NCI-H1694 (cell line): ENCODE data around the gene LGR6.

Source experiments
- DNase-seq: peaks from one replicate; lab custom pipeline; 2025; lab: John Stamatoyannopoulos, UW

Gene LGR6

GRCh38 chr1:202264726-202265125, 71.1 kb downstream of the LGR6 start:
- DNase-seq = no peak

- no peak for DNase-seq
Observed at GRCh38 chr1:202266061-202266765, 72.6 kb downstream of the LGR6 start.

GRCh38 chr1:202268032-202268431, 74.4 kb downstream of the LGR6 start:
- no peak for DNase-seq

GRCh38 chr1:202268817-202269216, 75.2 kb downstream of the LGR6 start:
- no peak for DNase-seq

GRCh38 chr1:202270871-202271326, 77.3 kb downstream of the LGR6 start:
- peak; percentile 27 for DNase-seq

GRCh38 chr1:202272103-202272845, 78.7 kb downstream of the LGR6 start:
- no peak for DNase-seq

- DNase-seq = no peak
Observed at GRCh38 chr1:202274611-202275010, 81.0 kb downstream of the LGR6 start.

GRCh38 chr1:202275061-202275770, 81.6 kb downstream of the LGR6 start:
- no peak for DNase-seq

- DNase-seq = no peak
Observed at GRCh38 chr1:202276081-202276715, 82.6 kb downstream of the LGR6 start.

- no peak for DNase-seq
Observed at GRCh38 chr1:202276920-202277319, 83.3 kb downstream of the LGR6 start.

GRCh38 chr1:202278751-202279150, 85.2 kb downstream of the LGR6 start:
- DNase-seq = no peak

GRCh38 chr1:202279806-202280205, 86.2 kb downstream of the LGR6 start:
- DNase-seq = no peak

- no peak for DNase-seq
Observed at GRCh38 chr1:202280595-202280994, 87.0 kb downstream of the LGR6 start.

- no peak for DNase-seq
Observed at GRCh38 chr1:202281316-202282024, 87.9 kb downstream of the LGR6 start.

- DNase-seq = no peak
Observed at GRCh38 chr1:202282025-202282371, 88.4 kb downstream of the LGR6 start.

- DNase-seq = no peak
Observed at GRCh38 chr1:202282596-202283283, 89.1 kb downstream of the LGR6 start.

GRCh38 chr1:202283379-202283844, 89.8 kb downstream of the LGR6 start:
- DNase-seq = no peak

GRCh38 chr1:202283991-202284390, 90.4 kb downstream of the LGR6 start:
- no peak for DNase-seq

- no peak for DNase-seq
Observed at GRCh38 chr1:202285908-202286307, 92.3 kb downstream of the LGR6 start.

- DNase-seq = no peak
Observed at GRCh38 chr1:202286622-202287097, 93.1 kb downstream of the LGR6 start.

GRCh38 chr1:202287196-202287595, 93.6 kb downstream of the LGR6 start:
- no peak for DNase-seq
